Measurements from ENCODE around the gene BAIAP2L1.
A peak's percentile ranks its signal among the peaks of the same experiment; 100 is the strongest.
"Not testable (repeated sequence)": the region's sequence is repeated elsewhere in the genome, so short reads cannot be mapped to it uniquely, and the experiment has no call there.

The BAIAP2L1 gene

GRCh38 chr7:98400542-98401340, at the start of gene BAIAP2L1:
Gene BAIAP2L1, minus strand, starts transcription at chr7:98401090. Its CDS starts 238 bp downstream, at chr7:98400852.
- peak; percentile 93 for DNase-seq

- DNase-seq = no peak
These were observed 47.9 kb upstream of the BAIAP2L1 start for GRCh38 chr7:98448766-98449165.

DNA sequence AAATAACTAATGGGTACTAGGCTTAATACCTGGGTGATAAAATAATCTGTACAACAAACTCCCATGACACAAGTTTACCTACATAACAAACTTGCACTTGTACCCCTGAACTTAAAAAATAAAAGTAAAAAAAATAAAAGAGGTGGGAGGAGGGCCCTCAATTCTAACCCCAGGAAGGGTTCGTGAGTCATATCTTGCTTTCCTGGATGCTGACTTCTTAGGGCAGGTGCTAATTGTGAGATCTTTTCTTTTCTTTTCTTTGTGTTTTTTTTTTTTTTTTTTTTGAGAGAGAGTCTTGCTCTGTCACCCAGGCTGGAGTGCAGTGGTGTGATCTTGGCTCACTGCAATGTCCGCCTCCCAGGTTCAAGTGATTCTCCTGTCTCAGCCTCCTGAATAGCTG, 40.1 kb upstream of the BAIAP2L1 start:
- DNase-seq = not testable (repeated sequence)

- no peak for DNase-seq
These were observed 38.6 kb upstream of the BAIAP2L1 start for GRCh38 chr7:98439484-98439883.

DNA sequence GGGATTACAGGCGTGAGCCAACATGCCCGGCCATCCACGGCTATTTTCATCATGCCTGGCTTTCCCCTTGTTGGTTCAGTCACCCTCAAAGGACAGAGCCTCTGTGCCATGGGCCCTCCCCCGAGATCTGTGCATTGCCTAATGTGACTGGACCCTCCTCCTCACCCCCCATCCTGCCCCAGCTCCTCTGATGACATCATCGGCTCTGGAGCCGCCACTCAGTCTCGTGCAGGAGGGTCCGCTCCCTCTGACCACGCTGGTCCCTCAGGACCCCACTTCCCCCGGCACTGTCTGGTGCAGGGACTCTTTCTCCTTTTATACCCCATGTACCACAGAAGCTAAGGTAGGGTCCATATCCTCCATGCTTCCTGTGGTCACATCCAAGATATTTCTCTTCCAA, 33.2 kb upstream of the BAIAP2L1 start:
- DNase-seq = no peak

- no peak for DNase-seq
These were observed 28.9 kb upstream of the BAIAP2L1 start for GRCh38 chr7:98429799-98430198.

GRCh38 chr7:98423043-98423442, 22.2 kb upstream of the BAIAP2L1 start:
- no peak for DNase-seq

- DNase-seq = peak; percentile 86
These were observed 20.2 kb upstream of the BAIAP2L1 start for GRCh38 chr7:98420966-98421612.

DNA sequence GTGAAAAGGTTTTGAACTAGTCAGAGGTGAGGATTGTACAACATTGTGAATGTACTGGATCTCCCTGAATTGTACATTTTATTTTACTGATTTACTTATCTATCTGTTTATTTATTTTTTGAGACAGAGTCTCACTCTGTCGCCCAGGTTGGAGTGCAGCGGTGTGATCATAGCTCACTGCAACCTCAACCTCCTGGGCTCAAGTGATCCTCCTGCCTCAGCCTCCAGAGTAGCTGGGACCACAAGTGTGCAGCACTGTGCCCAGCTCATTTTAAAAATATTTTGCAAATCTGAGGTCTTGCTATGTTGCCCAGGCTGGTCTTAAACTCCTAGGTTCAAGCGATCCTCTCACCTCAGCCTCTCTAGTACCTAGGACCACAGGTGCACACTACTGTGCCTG, 19.1 kb upstream of the BAIAP2L1 start:
- DNase-seq = not testable (repeated sequence)

DNA sequence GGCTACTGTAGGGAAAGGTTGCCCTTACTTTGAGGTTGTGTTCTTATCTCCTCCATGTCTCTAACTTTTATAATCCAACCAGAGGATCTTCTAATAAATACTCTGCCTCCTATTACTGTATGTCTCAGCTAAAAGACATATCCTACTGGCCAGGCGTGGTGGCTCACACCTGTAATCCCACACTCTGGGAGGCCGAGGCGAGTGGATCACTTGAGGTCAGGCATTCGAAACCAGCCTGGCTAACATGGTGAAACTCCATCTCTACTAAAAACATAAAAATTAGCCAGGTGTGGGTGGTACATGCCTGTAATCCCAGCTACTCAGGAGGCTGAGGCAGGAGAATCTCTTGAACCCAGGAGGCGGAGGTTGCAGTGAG, 18.4 kb upstream of the BAIAP2L1 start:
- not testable (repeated sequence) for DNase-seq

DNA sequence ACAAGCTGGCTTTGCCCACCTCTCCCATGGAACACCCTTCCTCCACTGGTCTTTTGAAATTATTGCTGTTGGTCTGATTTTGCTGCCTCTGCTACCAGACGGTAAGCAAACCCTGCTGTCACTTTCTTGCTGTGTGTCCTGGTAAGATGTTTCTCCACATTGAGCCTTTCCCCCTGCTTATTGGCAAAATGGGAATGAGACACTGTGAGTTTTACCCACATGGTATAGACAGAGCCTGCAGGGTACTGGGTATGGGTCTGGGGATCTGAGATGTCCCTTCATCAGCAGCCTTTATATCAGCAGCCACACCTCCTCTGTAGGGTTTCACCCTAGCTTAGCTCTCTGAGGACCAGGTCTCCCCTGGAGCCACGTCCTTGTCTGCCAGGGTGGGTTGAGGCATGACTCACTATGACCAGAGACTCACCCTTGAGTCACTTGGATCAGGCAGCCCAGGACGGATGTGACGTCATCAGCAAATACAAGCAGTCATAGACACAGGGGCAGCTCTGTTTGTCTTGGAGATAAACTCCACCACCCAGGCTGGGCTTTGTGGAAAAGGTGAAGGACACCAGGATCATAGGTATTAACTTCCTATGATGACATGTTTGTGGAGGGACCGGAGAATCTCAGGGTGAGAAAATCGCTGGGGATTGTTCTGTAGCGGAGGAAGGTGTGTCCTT, 17.9 kb upstream of the BAIAP2L1 start:
- no peak for DNase-seq

DNA sequence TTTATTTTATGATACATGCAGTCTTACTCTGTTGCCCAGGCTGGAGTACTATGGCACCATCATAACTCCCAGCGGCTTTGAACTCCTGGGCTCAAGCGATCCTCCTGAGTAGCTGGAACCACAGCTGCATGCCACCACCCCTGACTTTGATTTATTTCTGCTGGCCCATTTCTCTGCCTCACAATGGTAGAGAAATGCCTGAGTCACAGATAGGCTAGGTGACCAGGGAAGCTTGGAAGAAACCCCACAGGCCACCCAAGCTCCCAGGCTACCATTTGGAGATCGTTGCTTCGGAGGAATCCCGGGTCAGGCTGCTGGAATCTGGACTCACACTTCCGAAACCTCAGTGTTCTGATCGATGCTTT, 17.4 kb upstream of the BAIAP2L1 start:
- no peak for DNase-seq

GRCh38 chr7:98417604-98418270, 16.8 kb upstream of the BAIAP2L1 start:
- DNase-seq = not testable (repeated sequence)

DNA sequence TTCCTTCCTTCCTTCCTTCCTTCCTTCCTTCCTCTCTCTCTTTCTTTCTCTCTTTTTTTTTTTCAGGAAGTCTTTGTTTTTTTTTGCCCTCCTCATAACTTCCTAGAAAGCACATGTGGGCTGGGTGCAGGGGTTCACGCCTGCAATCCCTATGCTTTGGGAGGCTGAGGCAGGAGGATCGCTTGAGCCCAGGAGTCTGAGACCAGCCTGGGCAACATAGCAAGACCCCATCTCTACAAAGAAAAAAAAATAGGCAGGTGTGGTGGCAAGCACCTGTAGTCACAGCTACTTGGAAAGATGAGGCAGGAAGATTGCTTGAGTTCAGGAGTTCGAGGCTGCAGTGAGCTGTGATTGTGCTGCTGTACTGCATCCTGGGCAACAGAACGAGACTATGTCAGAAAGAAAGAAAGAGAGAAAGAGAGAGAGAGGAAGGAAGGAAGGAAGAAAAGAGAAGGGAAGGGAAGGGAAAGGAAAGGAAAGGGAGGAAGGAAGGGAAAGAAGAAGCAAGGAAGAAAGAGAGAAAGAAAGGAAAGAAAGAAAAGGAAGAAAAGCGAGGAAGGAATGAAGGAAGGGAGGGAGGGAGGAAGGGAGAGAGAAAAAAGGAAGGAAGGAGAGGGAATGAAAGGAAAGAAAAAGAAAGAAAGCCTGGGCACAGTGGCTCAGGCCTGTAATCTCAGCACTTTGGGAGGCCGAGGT, 13.5 kb upstream of the BAIAP2L1 start:
- no peak for DNase-seq

DNA sequence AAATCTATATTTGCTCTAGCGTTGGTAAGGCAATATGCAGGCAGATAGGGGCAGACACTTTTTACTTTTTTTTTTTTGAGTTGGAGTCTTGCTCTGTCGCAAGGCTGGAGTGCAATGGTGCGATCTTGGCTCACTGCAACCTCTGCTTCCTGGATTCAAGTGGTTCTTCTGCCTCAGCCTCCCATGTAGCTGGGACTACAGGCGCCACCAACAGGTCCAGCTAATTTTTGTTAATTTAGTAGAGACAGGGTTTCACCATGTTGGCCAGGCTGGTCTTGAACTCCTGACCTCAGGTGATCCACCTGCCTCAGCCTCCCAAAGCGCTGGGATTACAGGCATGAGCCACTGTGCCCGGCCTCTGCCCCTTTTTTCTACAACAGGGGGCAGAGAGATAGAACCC, 12.8 kb upstream of the BAIAP2L1 start:
- DNase-seq = not testable (repeated sequence)

DNA sequence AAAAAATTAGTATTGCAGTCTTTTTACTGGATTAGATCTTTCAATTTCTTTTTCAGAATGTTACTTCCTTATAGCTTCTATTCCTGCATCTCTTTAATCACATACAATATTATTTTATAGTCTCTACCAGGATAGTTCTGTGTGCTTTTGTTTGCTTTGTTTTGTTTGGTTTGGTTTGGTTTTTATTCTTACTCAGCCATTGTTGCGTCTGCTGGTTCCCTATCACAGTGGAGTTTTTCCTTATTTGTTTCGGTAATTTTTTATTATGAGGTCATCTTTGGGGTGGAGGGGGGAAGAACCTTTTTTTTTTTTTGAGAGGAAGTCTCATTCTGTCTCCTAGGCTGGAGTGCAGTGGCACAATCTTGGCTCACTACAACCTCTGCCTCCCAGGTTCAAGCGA, 9.0 kb upstream of the BAIAP2L1 start:
- no peak for DNase-seq

GRCh38 chr7:98408146-98408545, 7.3 kb upstream of the BAIAP2L1 start:
- not testable (repeated sequence) for DNase-seq

GRCh38 chr7:98406827-98407226, 5.9 kb upstream of the BAIAP2L1 start:
- DNase-seq = no peak

- no peak for DNase-seq
These were observed 4.0 kb upstream of the BAIAP2L1 start for GRCh38 chr7:98404840-98405239.

GRCh38 chr7:98399890-98400541, 874 bp downstream of the BAIAP2L1 start:
- DNase-seq = no peak

GRCh38 chr7:98399462-98399861, 1.4 kb downstream of the BAIAP2L1 start:
- DNase-seq = no peak

Data from NCI-H1105 (cell line).